HepG2 (cell line): ENCODE data around the gene ACTN3. TPM values are rescaled to one million over a fixed set of nuclear protein-coding genes. Genes with fewer than 3 reads are reported as not detected.

Experiments
- ATAC-seq: fragments of 200-7000 bp; cut with Tn5 transposase; 3 replicates; pipeline ENCODE4 v1.9.1; 2020; ENCODE audit warnings: mild to moderate bottlenecking, moderate library complexity
- BruUV-seq: library from RNA; stranded (reverse); fragments of 400-500 nt; replicated peaks from 2 replicates; lab custom pipeline; 2021; lab: Mats Ljungman, UMichigan
- CTCF ChIA-PET: fragments of 300-600 bp; formaldehyde crosslinking; extraction: SDS; loops from one replicate; lab custom pipeline; 2021; ENCODE audit warnings: low total read pairs, inconsistent platforms, low intra/inter-chr PET ratio; lab: Yijun Ruan, JAX
- POLR2A ChIA-PET: fragments of 350-600 bp; sonication (Branson Sonifier 250); formaldehyde crosslinking; loops from one replicate; lab custom pipeline; 2020; ENCODE audit warnings: antibody characterized with exemption, inconsistent platforms; lab: Yijun Ruan, JAX
- DNase-seq: peaks from one replicate; pipeline ENCODE4 v3.0.0-alpha.2; 2015; ENCODE audit warnings: low spot score
- FAIRE-seq: peaks from 3 replicates; lab custom pipeline; 2011; peaks lifted over from hg19 to GRCh38; lab: Jason Lieb, UNC
- H2AFZ ChIP-seq: one replicate; pipeline ENCODE4 v1.6.1; 2011; ENCODE audit warnings: low read length, inconsistent platforms
- H3K27ac ChIP-seq: fragments of 300-600 bp; 3 replicates; pipeline ENCODE4 v1.8.0; 2011; ENCODE audit warnings: mixed run types, mild to moderate bottlenecking, mixed read lengths, low read length, inconsistent platforms; ENCODE audit not compliant: insufficient read depth; ENCODE audit errors: extremely low read length
- H3K27me3 ChIP-seq, 2 experiments: fragments of 200-600 bp in 1 of 2; 2 replicates in 1 of 2; 3 replicates in 1 of 2; pipeline versions ENCODE4 v1.6.0 to v1.8.0; 2011; ENCODE audit warnings: low read length in 2 of 2, mild to moderate bottlenecking in 2 of 2, moderate library complexity in 2 of 2, inconsistent platforms in 1 of 2; ENCODE audit not compliant: insufficient read depth in 2 of 2, control insufficient read depth in 1 of 2
- H3K36me3 ChIP-seq, 2 experiments: fragments of 200-600 bp in 1 of 2; replicated peaks in 1 of 2; 2 replicates in 1 of 2; 3 replicates in 1 of 2; pipeline versions ENCODE4 v1.5.1 to v1.8.0; 2011; ENCODE audit warnings: low read length in 2 of 2, inconsistent platforms in 1 of 2; ENCODE audit not compliant: insufficient read depth in 2 of 2, control insufficient read depth in 1 of 2
- H3K4me1 ChIP-seq: 2 replicates; pipeline ENCODE4 v1.5.1; 2012; ENCODE audit warnings: low read length, inconsistent platforms; ENCODE audit not compliant: insufficient read depth
- H3K4me2 ChIP-seq: 2 replicates; pipeline ENCODE4 v1.6.0; 2011; ENCODE audit warnings: low read depth, low read length, inconsistent platforms
- H3K4me3 ChIP-seq, 3 experiments: fragments of 200-600 bp in 1 of 3; sonication (generic), shearing (Covaris generic) in 1 of 3; replicated peaks in 1 of 3; 2 replicates each; pipeline ENCODE4 v1.5.1; 2011 to 2016; ENCODE audit warnings: low read length in 3 of 3, inconsistent platforms in 2 of 3, low read depth in 2 of 3, mild to moderate bottlenecking in 2 of 3, control low read depth in 1 of 3, mixed read lengths in 1 of 3; ENCODE audit not compliant: insufficient read depth in 1 of 3
- H3K79me2 ChIP-seq: one replicate; pipeline ENCODE4 v1.6.1; 2011; ENCODE audit warnings: low read length, inconsistent platforms; ENCODE audit not compliant: insufficient read depth
- H3K9ac ChIP-seq: 2 replicates; pipeline ENCODE4 v1.6.0; 2011; ENCODE audit warnings: mild to moderate bottlenecking, low read depth, low read length, inconsistent platforms; ENCODE audit not compliant: insufficient read depth
- H3K9me3 ChIP-seq: 2 replicates; pipeline ENCODE4 v1.5.1; 2012; ENCODE audit warnings: mild to moderate bottlenecking, low read length
- H4K20me1 ChIP-seq: 2 replicates; pipeline ENCODE4 v1.6.0; 2011; ENCODE audit warnings: inconsistent platforms, mild to moderate bottlenecking, low read length, moderate library complexity; ENCODE audit not compliant: insufficient read depth
- FOXA3 ChIP-seq: IDR thresholded peaks from 2 replicates; pipeline ENCODE4 v1.6.1; 2016; ENCODE audit warnings: missing genetic modification reagents, missing compliant biosample characterization
- GPN1 ChIP-seq: sonication (generic); formaldehyde crosslinking; IDR thresholded peaks from 2 replicates; pipeline ENCODE4 v1.5.1; 2020; ENCODE audit warnings: missing genetic modification reagents, borderline replicate concordance
- HIVEP1 ChIP-seq: sonication (generic); formaldehyde crosslinking; IDR thresholded peaks from 2 replicates; pipeline ENCODE4 v1.4.0; 2020; ENCODE audit warnings: mild to moderate bottlenecking, missing genetic modification reagents
- MAFG ChIP-seq: sonication (generic); formaldehyde crosslinking; IDR thresholded peaks from 2 replicates; pipeline ENCODE4 v1.5.1; 2020; ENCODE audit warnings: mild to moderate bottlenecking, missing genetic modification reagents
- PCBP1 ChIP-seq: fragments of 200-400 bp; formaldehyde crosslinking; IDR thresholded peaks from 2 replicates; pipeline ENCODE4 v1.6.1; 2017; ENCODE audit warnings: mild to moderate bottlenecking, low read depth, low read length, borderline replicate concordance
- PHF21A ChIP-seq: sonication (generic); formaldehyde crosslinking; IDR thresholded peaks from 2 replicates; pipeline ENCODE4 v1.5.0; 2020; ENCODE audit warnings: mild to moderate bottlenecking, missing genetic modification reagents
- SMAD3 ChIP-seq: sonication (generic); formaldehyde crosslinking; IDR thresholded peaks from 2 replicates; pipeline ENCODE4 v1.4.0; 2020; ENCODE audit warnings: missing genetic modification reagents
- TBX2 ChIP-seq: sonication (generic); formaldehyde crosslinking; IDR thresholded peaks from 2 replicates; pipeline ENCODE4 v1.5.0; 2020; ENCODE audit warnings: missing genetic modification reagents, mild to moderate bottlenecking, borderline replicate concordance
- ZNF749 ChIP-seq: sonication (generic); formaldehyde crosslinking; IDR thresholded peaks from 2 replicates; pipeline ENCODE4 v1.8.0; 2022; ENCODE audit warnings: mild to moderate bottlenecking, missing genetic modification reagents, moderate library complexity, borderline replicate concordance
- ZNF879 ChIP-seq: sonication (generic); formaldehyde crosslinking; IDR thresholded peaks from 2 replicates; pipeline ENCODE4 v1.8.1; 2023; ENCODE audit warnings: missing genetic modification reagents
- ZNF891 ChIP-seq: sonication (generic); formaldehyde crosslinking; IDR thresholded peaks from 2 replicates; pipeline ENCODE4 v1.5.0; 2020; ENCODE audit warnings: mild to moderate bottlenecking, missing genetic modification reagents
- WGBS: methylation state at CpG from one replicate; pipeline ENCODE4 v1.1.6; 2017; ENCODE audit warnings: low lambda C conversion rate; 5-methylcytosine and 5-hydroxymethylcytosine counted together
- in situ Hi-C: cut with HindIII; loops from 2 replicates; pipeline ENCODE4 v1.10.0; 2017; ENCODE audit warnings: low pct_unique_long_range_greater_than_20kb; ENCODE audit not compliant: extremely low pct_ligation_motif_present
- intact Hi-C: fragments of 100-400 bp; cut with micrococcal nuclease; formaldehyde crosslinking; loops from one replicate; pipeline ENCODE4 v1.10.0; 2022; ENCODE audit not compliant: unreplicated experiment
- polyA plus RNA-seq, 8 experiments: library from polyadenylated mRNA; depleted of rRNA in 3 of 8; stranded (reverse) in 7 of 8; unstranded in 1 of 8; fragments of >200 nt; fragmentation: Illumina TruSeq in 4 of 8; extraction: Trizol in 4 of 8; gene quantifications; 2 replicates each; pipeline versions ENCODE4 v1.2.1 to v1.2.3, GENCODE V29; 2011 to 2016; ENCODE audit warnings: low read depth in 4 of 8, missing spikeins in 1 of 8, mixed read lengths in 1 of 8; ENCODE audit not compliant: insufficient read depth in 1 of 8
- total RNA-seq, 5 experiments: library from RNA; depleted of rRNA; stranded (reverse); fragments of >200 nt; fragmentation: Illumina TruSeq; extraction: Trizol; gene quantifications; 2 replicates each; pipeline ENCODE4 v1.2.3, GENCODE V29; 2016; ENCODE audit warnings: low read depth in 1 of 5
- TF ChIP-seq, protein P1 (sequence below): sonication (generic); formaldehyde crosslinking; IDR thresholded peaks from 2 replicates; pipeline ENCODE4 v1.5.0; 2020; ENCODE audit warnings: missing genetic modification reagents

ACTN3 gene
- total and polyA plus RNA-seq, 2 of the 13 experiments (the other 11 are each of a cell fraction or from before 2014, with no cell fraction given) = 0.04 to 0.09 TPM

DNA sequence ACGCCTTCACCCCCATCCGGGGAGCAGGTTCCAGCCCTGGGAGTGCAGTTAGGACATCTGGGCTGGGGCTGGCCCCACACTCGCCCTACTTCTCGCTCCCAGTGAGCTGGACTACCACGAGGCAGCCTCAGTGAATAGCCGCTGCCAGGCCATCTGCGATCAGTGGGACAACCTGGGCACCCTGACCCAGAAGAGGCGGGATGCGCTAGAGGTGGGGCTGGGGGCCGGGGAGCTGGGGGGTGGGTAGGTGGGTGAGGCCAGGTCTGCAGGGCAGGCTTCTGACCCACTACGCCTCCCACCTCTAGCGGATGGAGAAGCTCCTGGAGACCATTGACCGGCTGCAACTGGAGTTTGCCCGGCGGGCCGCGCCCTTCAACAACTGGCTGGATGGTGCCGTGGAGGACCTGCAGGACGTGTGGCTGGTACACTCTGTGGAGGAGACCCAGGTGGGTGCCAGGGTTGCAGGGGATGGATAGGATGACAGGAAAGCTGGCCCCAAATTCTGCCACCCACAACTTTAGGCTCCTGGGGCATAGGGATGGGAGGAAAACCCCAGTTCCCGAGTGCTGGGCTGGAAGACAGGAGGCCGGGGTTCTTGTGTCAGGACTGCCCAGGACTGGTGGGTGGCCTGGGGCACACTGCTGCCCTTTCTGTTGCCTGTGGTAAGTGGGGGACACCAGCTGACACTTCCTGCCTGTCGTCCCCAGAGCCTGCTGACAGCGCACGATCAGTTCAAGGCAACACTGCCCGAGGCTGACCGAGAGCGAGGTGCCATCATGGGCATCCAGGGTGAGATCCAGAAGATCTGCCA lies 13.4 kb downstream of the ACTN3 start:
- no peaks in the 10 kb centered on the region for H3K36me3 ChIP-seq
- H3K79me2 ChIP-seq = no peaks in the 10 kb centered on the region
- intact Hi-C loops = no loop called here
- BruUV-seq = no TSS peak
- H3K4me2 ChIP-seq = no peak overlapping the region
- FAIRE-seq (no peak), DNase-seq (no peak), ATAC-seq (no peak)
- H3K27me3 ChIP-seq = peaks cover 2 to 68% of the 10 kb centered on the region in 2 experiments; a peak in 4 of 5 replicates
- TF ChIP-seq GPN1 (CRISPR knock-in tag) (no peak), ZNF879 (CRISPR knock-in tag) (no peak), PHF21A (no peak), PCBP1 (no peak), FOXA3 (no peak), MAFG (CRISPR knock-in tag) (no peak), HIVEP1 (CRISPR knock-in tag) (no peak), TBX2 (CRISPR knock-in tag) (no peak), ZNF749 (CRISPR knock-in tag) (no peak), SMAD3 (CRISPR knock-in tag) (no peak), ZNF891 (CRISPR knock-in tag) (no peak)
- TF ChIP-seq, protein P1, sequence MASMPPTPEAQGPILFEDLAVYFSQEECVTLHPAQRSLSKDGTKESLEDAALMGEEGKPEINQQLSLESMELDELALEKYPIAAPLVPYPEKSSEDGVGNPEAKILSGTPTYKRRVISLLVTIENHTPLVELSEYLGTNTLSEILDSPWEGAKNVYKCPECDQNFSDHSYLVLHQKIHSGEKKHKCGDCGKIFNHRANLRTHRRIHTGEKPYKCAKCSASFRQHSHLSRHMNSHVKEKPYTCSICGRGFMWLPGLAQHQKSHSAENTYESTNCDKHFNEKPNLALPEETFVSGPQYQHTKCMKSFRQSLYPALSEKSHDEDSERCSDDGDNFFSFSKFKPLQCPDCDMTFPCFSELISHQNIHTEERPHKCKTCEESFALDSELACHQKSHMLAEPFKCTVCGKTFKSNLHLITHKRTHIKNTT (CRISPR knock-in tag) = no peak
- no peaks in the 10 kb centered on the region for H3K4me1 ChIP-seq
- H2AFZ ChIP-seq = no peak overlapping the region
- H4K20me1 ChIP-seq = no peaks in the 10 kb centered on the region
- H3K27ac ChIP-seq = no peak overlapping the region
- H3K9ac ChIP-seq = no peak overlapping the region
- in situ Hi-C loops = loop anchor here (25.0 kb wide), 1 partner anchor 277 kb away; the partner anchor contains the start of gene RCE1
- WGBS = 60% methylated on average over 13 of the region's 27 CpGs
- ChIA-PET POLR2A (interaction anchor here (0.5 to 0.8 kb wide), 2 partner anchors 47 to 57 kb away, joined by 3 read pairs; no protein-coding TSS in a partner anchor), CTCF (no interaction called here)
- no peaks in the 10 kb centered on the region for H3K9me3 ChIP-seq
- no peak overlapping the region for H3K4me3 ChIP-seq
